SIG-M5 treated with dmso at 0.1 percent for 504 hours (cell line): Measurements from ENCODE around the gene GP2.

Experiments used
- DNase-seq: peaks from one replicate; lab custom pipeline; 2025; ENCODE audit not compliant: unreplicated experiment; lab: John Stamatoyannopoulos, UW

Gene GP2

GRCh38 chr16:20327444-20328041, at the start of gene GP2:
Gene GP2, minus strand, starts transcription at chr16:20327513. Its CDS starts 1,082 bp downstream, at chr16:20326431.
- no peak for DNase-seq

GRCh38 chr16:20372701-20373100, 45.4 kb upstream of the GP2 start:
- DNase-seq = no peak

- DNase-seq = no peak
Observed at GRCh38 chr16:20369452-20370054, 42.2 kb upstream of the GP2 start.

GRCh38 chr16:20364051-20364450, 36.7 kb upstream of the GP2 start:
- DNase-seq = no peak

- DNase-seq = no peak
Observed at GRCh38 chr16:20363191-20363590, 35.9 kb upstream of the GP2 start.

- DNase-seq = no peak
Observed at GRCh38 chr16:20359997-20360396, 32.7 kb upstream of the GP2 start.

- no peak for DNase-seq
Observed at GRCh38 chr16:20355114-20355782, 27.9 kb upstream of the GP2 start.

GRCh38 chr16:20353379-20353778, 26.1 kb upstream of the GP2 start:
- DNase-seq = no peak

- no peak for DNase-seq
Observed at GRCh38 chr16:20352615-20353014, 25.3 kb upstream of the GP2 start, which contains the start of gene UMOD. Gene UMOD, minus strand, starts transcription at chr16:20352715. Its CDS starts 1,978 bp downstream, at chr16:20350737.

GRCh38 chr16:20349615-20350014, 22.3 kb upstream of the GP2 start:
- no peak for DNase-seq

GRCh38 chr16:20348365-20349185, 21.3 kb upstream of the GP2 start:
- no peak for DNase-seq

- no peak for DNase-seq
Observed at GRCh38 chr16:20347666-20348364, 20.5 kb upstream of the GP2 start.

- DNase-seq = no peak
Observed at GRCh38 chr16:20344611-20345010, 17.3 kb upstream of the GP2 start.

GRCh38 chr16:20339744-20340143, 12.4 kb upstream of the GP2 start:
- DNase-seq = no peak

GRCh38 chr16:20336955-20337354, 9.6 kb upstream of the GP2 start:
- no peak for DNase-seq

GRCh38 chr16:20334396-20334795, 7.1 kb upstream of the GP2 start:
- DNase-seq = no peak

- DNase-seq = no peak
Observed at GRCh38 chr16:20333120-20333519, 5.8 kb upstream of the GP2 start.

GRCh38 chr16:20332411-20332810, 5.1 kb upstream of the GP2 start:
- DNase-seq = no peak

GRCh38 chr16:20331635-20332034, 4.3 kb upstream of the GP2 start:
- no peak for DNase-seq

GRCh38 chr16:20329392-20330138, 2.3 kb upstream of the GP2 start:
- DNase-seq = no peak
